Astrocyte (in vitro differentiated cells and primary cell): Measurements from ENCODE around the gene EGF.

Experiments
- EZH2 ChIP-seq: IDR thresholded peaks from 2 replicates; pipeline ENCODE4 v1.6.1; 2012; ENCODE audit warnings: mild to moderate bottlenecking, low read length, inconsistent platforms; ENCODE audit not compliant: insufficient read depth
- TF ChIP-seq, protein P1 (sequence below): IDR thresholded peaks from 2 replicates; pipeline ENCODE4 v1.5.1; 2011; ENCODE audit warnings: low read depth, mild to moderate bottlenecking, inconsistent platforms, low read length, moderate library complexity; ENCODE audit not compliant: insufficient read depth

DNA sequence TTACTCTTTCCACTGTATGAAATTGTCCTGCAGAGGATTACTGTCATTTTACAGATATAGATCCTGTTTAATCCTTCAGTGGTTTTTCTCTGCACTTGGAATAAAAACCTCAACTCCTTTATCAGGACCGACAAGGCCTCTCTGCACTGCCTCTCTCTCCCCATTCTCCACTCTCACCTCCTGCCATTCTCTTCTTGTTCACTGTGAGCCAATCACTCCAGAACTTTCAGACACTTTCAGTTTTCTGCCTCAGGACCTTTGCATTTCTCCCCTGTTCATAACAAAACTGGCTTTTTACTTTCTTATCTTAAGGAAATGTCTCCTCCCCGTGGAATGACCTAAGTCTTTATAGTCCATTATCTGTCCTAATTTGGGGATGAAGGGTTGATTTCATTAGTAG, 148.4 kb downstream of the EGF start:
- TF ChIP-seq, protein P1, sequence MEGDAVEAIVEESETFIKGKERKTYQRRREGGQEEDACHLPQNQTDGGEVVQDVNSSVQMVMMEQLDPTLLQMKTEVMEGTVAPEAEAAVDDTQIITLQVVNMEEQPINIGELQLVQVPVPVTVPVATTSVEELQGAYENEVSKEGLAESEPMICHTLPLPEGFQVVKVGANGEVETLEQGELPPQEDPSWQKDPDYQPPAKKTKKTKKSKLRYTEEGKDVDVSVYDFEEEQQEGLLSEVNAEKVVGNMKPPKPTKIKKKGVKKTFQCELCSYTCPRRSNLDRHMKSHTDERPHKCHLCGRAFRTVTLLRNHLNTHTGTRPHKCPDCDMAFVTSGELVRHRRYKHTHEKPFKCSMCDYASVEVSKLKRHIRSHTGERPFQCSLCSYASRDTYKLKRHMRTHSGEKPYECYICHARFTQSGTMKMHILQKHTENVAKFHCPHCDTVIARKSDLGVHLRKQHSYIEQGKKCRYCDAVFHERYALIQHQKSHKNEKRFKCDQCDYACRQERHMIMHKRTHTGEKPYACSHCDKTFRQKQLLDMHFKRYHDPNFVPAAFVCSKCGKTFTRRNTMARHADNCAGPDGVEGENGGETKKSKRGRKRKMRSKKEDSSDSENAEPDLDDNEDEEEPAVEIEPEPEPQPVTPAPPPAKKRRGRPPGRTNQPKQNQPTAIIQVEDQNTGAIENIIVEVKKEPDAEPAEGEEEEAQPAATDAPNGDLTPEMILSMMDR, result no peak
- TF ChIP-seq EZH2, result no peak
